GM21825 (cell line): ENCODE data around the gene PHOX2B.
"Not testable (repeated sequence)": the region's sequence is repeated elsewhere in the genome, so short reads cannot be mapped to it uniquely, and the experiment has no call there.

Experiments
- ATAC-seq: cut with Tn5 transposase; IDR thresholded peaks from one replicate; pipeline ENCODE4 v1.9.1; 2021; ENCODE audit warnings: mild to moderate bottlenecking, moderate library complexity; ENCODE audit not compliant: unreplicated experiment

PHOX2B gene

GRCh38 chr4:41713768-41714167, 34.8 kb downstream of the PHOX2B start:
- ATAC-seq = no peak

GRCh38 chr4:41712425-41712824, 36.1 kb downstream of the PHOX2B start:
- no peak for ATAC-seq

- ATAC-seq = not testable (repeated sequence)
Observed at GRCh38 chr4:41711654-41712053, 36.9 kb downstream of the PHOX2B start.

- no peak for ATAC-seq
Observed at GRCh38 chr4:41709844-41710481, 38.6 kb downstream of the PHOX2B start.

GRCh38 chr4:41703785-41704184, 44.7 kb downstream of the PHOX2B start:
- no peak for ATAC-seq

GRCh38 chr4:41702770-41703169, 45.8 kb downstream of the PHOX2B start:
- no peak for ATAC-seq

- ATAC-seq = no peak
Observed at GRCh38 chr4:41701983-41702382, 46.5 kb downstream of the PHOX2B start.

GRCh38 chr4:41696763-41697162, 51.8 kb downstream of the PHOX2B start:
- no peak for ATAC-seq

GRCh38 chr4:41696131-41696530, 52.4 kb downstream of the PHOX2B start:
- no peak for ATAC-seq
